A673 (cell line): ENCODE measurements around the gene HIBCH. TPM values are rescaled to one million over a fixed set of nuclear protein-coding genes. Genes with fewer than 3 reads are reported as not detected.

Experiments used
- BruUV-seq: library from RNA; stranded (reverse); fragments of 400-500 nt; replicated peaks from 2 replicates; lab custom pipeline; 2021; lab: Mats Ljungman, UMichigan
- CTCF ChIA-PET: fragments of 300-600 bp; sonication (Branson Sonifier 250); formaldehyde crosslinking; loops from one replicate; lab custom pipeline; 2022; ENCODE audit warnings: antibody characterized with exemption; lab: Charles Lee
- POLR2A ChIA-PET: fragments of 300-600 bp; sonication (Branson Sonifier 250); formaldehyde crosslinking; loops from one replicate; lab custom pipeline; 2022; ENCODE audit warnings: antibody characterized with exemption; ENCODE audit not compliant: low non-redundant PET; lab: Charles Lee
- DNase-seq: peaks from one replicate; pipeline ENCODE4 v3.0.0-alpha.2; 2015; ENCODE audit warnings: low spot score
- H3K27ac ChIP-seq: fragments of 200-600 bp; sonication (generic); 2 replicates; pipeline ENCODE4 v1.5.1; 2016; ENCODE audit warnings: mixed run types, low read depth, mild to moderate bottlenecking, mixed read lengths, antibody characterized with exemption, low read length; ENCODE audit not compliant: poor library complexity, severe bottlenecking
- H3K27me3 ChIP-seq: fragments of 200-600 bp; sonication (generic); replicated peaks from 2 replicates; pipeline ENCODE4 v1.6.1; 2017; ENCODE audit warnings: mixed run types, low read depth, mild to moderate bottlenecking, mixed read lengths, antibody characterized with exemption, low read length; ENCODE audit not compliant: insufficient read depth, poor library complexity
- H3K36me3 ChIP-seq: fragments of 200-600 bp; sonication (generic); 2 replicates; pipeline ENCODE4 v1.6.1; 2016; ENCODE audit warnings: mixed run types, mild to moderate bottlenecking, mixed read lengths, antibody characterized with exemption, low read length; ENCODE audit not compliant: insufficient read depth, poor library complexity, severe bottlenecking
- H3K4me1 ChIP-seq: fragments of 200-600 bp; sonication (generic); 2 replicates; pipeline ENCODE4 v1.6.1; 2017; ENCODE audit warnings: mixed run types, mild to moderate bottlenecking, mixed read lengths, antibody characterized with exemption, low read length; ENCODE audit not compliant: insufficient read depth, poor library complexity, severe bottlenecking
- H3K4me3 ChIP-seq: fragments of 200-600 bp; sonication (generic); 2 replicates; pipeline ENCODE4 v1.5.1; 2016; ENCODE audit warnings: low read depth, mixed run types, mild to moderate bottlenecking, mixed read lengths, low read length; ENCODE audit not compliant: poor library complexity, severe bottlenecking
- H3K9me3 ChIP-seq: fragments of 200-600 bp; sonication (generic); 2 replicates; pipeline ENCODE4 v1.6.1; 2016; ENCODE audit warnings: mixed run types, low read depth, mild to moderate bottlenecking, mixed read lengths, antibody characterized with exemption, low read length; ENCODE audit not compliant: poor library complexity, severe bottlenecking
- CTCF ChIP-seq: fragments of 300-800, 200-600 bp; sonication (generic); conservative IDR thresholded peaks from 2 replicates; pipeline ENCODE4 v1.5.1; 2017; ENCODE audit warnings: low read depth, mild to moderate bottlenecking, antibody characterized with exemption, low read length, moderate library complexity, mixed read lengths
- EZH2 ChIP-seq: fragments of 200-600 bp; sonication (generic); IDR thresholded peaks from 2 replicates; pipeline ENCODE4 v1.6.1; 2017; ENCODE audit warnings: borderline replicate concordance, low read depth, mild to moderate bottlenecking, mixed read lengths, antibody characterized with exemption, low read length; ENCODE audit not compliant: poor library complexity, severe bottlenecking
- intact Hi-C: fragments of 100-400 bp; cut with micrococcal nuclease; formaldehyde crosslinking; loops from one replicate; pipeline ENCODE4 v1.10.0; 2022; ENCODE audit not compliant: unreplicated experiment
- total RNA-seq: library from RNA; stranded (reverse); gene quantifications from 2 replicates; pipeline ENCODE4 v1.2.3, GENCODE V29; 2021

HIBCH gene
- total RNA-seq, 1 experiment from 2014 or later: 43.3 TPM

- no peaks in the 10 kb centered on the region for H3K36me3 ChIP-seq
- intact Hi-C loops: loop anchor here (10.0 kb wide), 1 partner anchor 517 kb away; no protein-coding TSS in a partner anchor
- TF ChIP-seq EZH2 (no peak), CTCF (no peak)
- ChIA-PET POLR2A (no interaction called here), CTCF (no interaction called here)
- no peaks in the 10 kb centered on the region for H3K9me3 ChIP-seq
- no peak overlapping the region for H3K4me3 ChIP-seq
- no peaks in the 10 kb centered on the region for H3K4me1 ChIP-seq
- H3K27ac ChIP-seq: no peak overlapping the region
- no peaks in the 10 kb centered on the region for H3K27me3 ChIP-seq
- no TSS peak for BruUV-seq
- no peak for DNase-seq
Measured at GRCh38 chr2:190311893-190312634, 7.6 kb downstream of the HIBCH start.

GRCh38 chr2:190308031-190308430 lies 11.6 kb downstream of the HIBCH start:
- TF ChIP-seq CTCF (no peak), EZH2 (no peak)
- intact Hi-C loops: no loop called here
- Histone ChIP-seq H3K4me3 (no peak overlapping the region), H3K9me3 (no peaks in the 10 kb centered on the region), H3K36me3 (no peaks in the 10 kb centered on the region), H3K27me3 (no peaks in the 10 kb centered on the region), H3K4me1 (no peaks in the 10 kb centered on the region), H3K27ac (no peak overlapping the region)
- no peak for DNase-seq
- CTCF ChIA-PET: no interaction called here
- BruUV-seq: no TSS peak
- POLR2A ChIA-PET: no interaction called here

- no peak overlapping the region for H3K4me3 ChIP-seq
- H3K4me1 ChIP-seq: no peaks in the 10 kb centered on the region
- CTCF ChIA-PET: no interaction called here
- no peaks in the 10 kb centered on the region for H3K9me3 ChIP-seq
- H3K36me3 ChIP-seq: peaks cover 8% of the 10 kb centered on the region
- H3K27ac ChIP-seq: no peak overlapping the region
- intact Hi-C loops: no loop called here
- TF ChIP-seq EZH2 (no peak), CTCF (no peak)
- H3K27me3 ChIP-seq: no peaks in the 10 kb centered on the region
- DNase-seq: no peak
- POLR2A ChIA-PET: no interaction called here
- BruUV-seq: no TSS peak
Measured at GRCh38 chr2:190304404-190304803, 15.2 kb downstream of the HIBCH start.
